BE2C (cell line): Measurements from ENCODE around the gene DCST1.

Source experiments
- DNase-seq: peaks from one replicate; pipeline ENCODE4 v3.0.0-alpha.2; 2020
- H3K27me3 ChIP-seq: fragments of 250-450 bp; sonication (Bioruptor Pico); 2 replicates; pipeline ENCODE4 v1.5.1; 2020; ENCODE audit warnings: mild to moderate bottlenecking
- H3K36me3 ChIP-seq: fragments of 250-450 bp; sonication (Bioruptor Pico); 2 replicates; pipeline ENCODE4 v1.5.1; 2020; ENCODE audit warnings: mild to moderate bottlenecking
- H3K4me1 ChIP-seq: fragments of 250-450 bp; sonication (Bioruptor Pico); 2 replicates; pipeline ENCODE4 v1.5.1; 2020
- H3K4me3 ChIP-seq: 2 replicates; pipeline ENCODE4 v1.5.1; 2011; ENCODE audit warnings: low read depth, low read length
- H3K9me3 ChIP-seq: fragments of 250-450 bp; sonication (Bioruptor Pico); 2 replicates; pipeline ENCODE4 v1.5.1; 2020
- CTCF ChIP-seq: IDR thresholded peaks from 2 replicates; pipeline ENCODE4 v1.5.1; 2012; ENCODE audit warnings: mild to moderate bottlenecking, low read depth, low read length

DCST1 gene

GRCh38 chr1:155073377-155074242, 40.0 kb downstream of the DCST1 start:
- H3K9me3 ChIP-seq, result no peaks in the 10 kb centered on the region
- DNase-seq, result no peak
- H3K4me1 ChIP-seq, result peaks cover 15% of the 10 kb centered on the region; the same call in 1 of the 2 replicates
- H3K4me3 ChIP-seq, result no peak overlapping the region
- no peaks in the 10 kb centered on the region for H3K36me3 ChIP-seq
- no peak for TF ChIP-seq CTCF
- H3K27me3 ChIP-seq, result no peaks in the 10 kb centered on the region

- no peak overlapping the region for H3K4me3 ChIP-seq
- no peak for DNase-seq
- no peaks in the 10 kb centered on the region for H3K36me3 ChIP-seq
- no peaks in the 10 kb centered on the region for H3K9me3 ChIP-seq
- no peak for TF ChIP-seq CTCF
- H3K27me3 ChIP-seq, result peaks cover 18% of the 10 kb centered on the region
- peaks cover 15% of the 10 kb centered on the region for H3K4me1 ChIP-seq
Measured at GRCh38 chr1:155075535-155075934, 41.9 kb downstream of the DCST1 start.

- no peaks in the 10 kb centered on the region for H3K9me3 ChIP-seq
- H3K27me3 ChIP-seq, result peaks cover 26% of the 10 kb centered on the region
- peaks cover 14% of the 10 kb centered on the region for H3K4me1 ChIP-seq
- DNase-seq, result no peak
- H3K4me3 ChIP-seq, result no peak overlapping the region
- no peaks in the 10 kb centered on the region for H3K36me3 ChIP-seq
- no peak for TF ChIP-seq CTCF
Measured at GRCh38 chr1:155076371-155076770, 42.7 kb downstream of the DCST1 start.

GRCh38 chr1:155077346-155077745, 43.7 kb downstream of the DCST1 start:
- peaks cover 14% of the 10 kb centered on the region for H3K4me1 ChIP-seq
- no peak for TF ChIP-seq CTCF
- no peak for DNase-seq
- H3K27me3 ChIP-seq, result peaks cover 36% of the 10 kb centered on the region
- no peaks in the 10 kb centered on the region for H3K9me3 ChIP-seq
- no peak overlapping the region for H3K4me3 ChIP-seq
- no peaks in the 10 kb centered on the region for H3K36me3 ChIP-seq

GRCh38 chr1:155077758-155078445, 44.3 kb downstream of the DCST1 start:
- peaks cover 40% of the 10 kb centered on the region for H3K27me3 ChIP-seq
- DNase-seq, result no peak
- TF ChIP-seq CTCF, result no peak
- H3K4me3 ChIP-seq, result peak overlapping the region; percentile 48
- no peaks in the 10 kb centered on the region for H3K9me3 ChIP-seq
- no peaks in the 10 kb centered on the region for H3K36me3 ChIP-seq
- peaks cover 14% of the 10 kb centered on the region for H3K4me1 ChIP-seq
